Ammon's horn (tissue), 1 donor: Measurements from ENCODE around the gene EMCN.
"Not testable (repeated sequence)": the region's sequence is repeated elsewhere in the genome, so short reads cannot be mapped to it uniquely, and the experiment has no call there.

ENCODE experiments used
- DNase-seq: peaks from one replicate; pipeline ENCODE4 v3.0.0-alpha.2; 2016; ENCODE audit warnings: low spot score

EMCN gene, protein sequence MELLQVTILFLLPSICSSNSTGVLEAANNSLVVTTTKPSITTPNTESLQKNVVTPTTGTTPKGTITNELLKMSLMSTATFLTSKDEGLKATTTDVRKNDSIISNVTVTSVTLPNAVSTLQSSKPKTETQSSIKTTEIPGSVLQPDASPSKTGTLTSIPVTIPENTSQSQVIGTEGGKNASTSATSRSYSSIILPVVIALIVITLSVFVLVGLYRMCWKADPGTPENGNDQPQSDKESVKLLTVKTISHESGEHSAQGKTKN

GRCh38 chr4:100517864-100518341 lies at the start of gene EMCN:
Gene EMCN (minus strand): TSS chr4:100518022. CDS start chr4:100517914, 108 bp downstream.
- DNase-seq, result no peak

GRCh38 chr4:100566396-100566795 lies 48.6 kb upstream of the EMCN start:
- no peak for DNase-seq

GRCh38 chr4:100557306-100557705 lies 39.5 kb upstream of the EMCN start:
- no peak for DNase-seq

DNA sequence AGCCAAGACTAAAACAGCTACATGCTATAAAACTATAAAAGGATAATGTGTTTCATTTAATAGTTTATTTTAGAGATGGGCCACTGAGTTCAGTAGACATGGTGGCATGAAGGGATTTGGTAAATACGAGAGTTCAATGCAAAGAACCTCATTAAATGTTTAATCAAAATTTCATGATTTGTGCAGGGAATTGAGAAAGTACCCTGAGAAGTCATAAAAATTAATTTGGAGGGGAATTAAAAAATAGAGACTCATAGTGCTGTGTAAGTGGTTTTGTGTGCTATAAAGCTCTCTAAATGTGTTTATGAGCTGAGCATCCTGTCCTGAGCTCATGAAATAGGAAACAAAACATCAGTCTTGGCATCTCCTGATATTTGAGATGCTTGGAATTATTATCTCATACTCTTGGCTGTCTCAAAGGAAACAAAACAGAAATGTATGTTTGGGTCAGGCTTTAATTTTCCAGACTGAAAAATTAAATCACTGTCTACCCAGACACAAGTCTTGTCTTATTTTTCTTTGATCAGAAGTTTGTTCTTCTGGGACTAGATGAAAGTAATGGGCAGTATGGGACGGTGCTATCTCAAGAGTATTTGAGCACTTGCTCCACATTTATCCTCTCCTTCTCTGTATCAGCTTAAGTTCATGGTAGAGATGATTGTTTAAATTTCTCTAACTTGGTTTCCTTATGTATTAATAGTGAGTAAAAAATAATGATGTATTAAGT lies 38.0 kb upstream of the EMCN start:
- no peak for DNase-seq

DNA sequence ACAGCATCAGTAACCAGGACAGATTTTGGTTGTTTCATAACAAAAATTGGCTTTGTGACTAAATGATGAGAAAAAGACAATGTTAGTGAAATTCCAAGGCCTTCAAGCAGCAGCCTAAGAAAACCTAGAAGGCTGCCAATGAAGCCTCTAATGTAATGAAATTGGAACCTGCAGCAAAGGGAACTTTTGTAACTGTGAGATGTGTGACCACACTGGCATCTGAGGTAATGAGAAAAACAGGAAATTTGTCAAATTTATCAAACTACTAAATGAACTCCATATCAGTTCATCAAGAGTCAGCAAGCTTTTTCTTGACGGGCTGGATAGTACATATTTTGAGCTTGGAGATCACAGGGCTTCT lies 30.4 kb upstream of the EMCN start:
- DNase-seq, result no peak

DNA sequence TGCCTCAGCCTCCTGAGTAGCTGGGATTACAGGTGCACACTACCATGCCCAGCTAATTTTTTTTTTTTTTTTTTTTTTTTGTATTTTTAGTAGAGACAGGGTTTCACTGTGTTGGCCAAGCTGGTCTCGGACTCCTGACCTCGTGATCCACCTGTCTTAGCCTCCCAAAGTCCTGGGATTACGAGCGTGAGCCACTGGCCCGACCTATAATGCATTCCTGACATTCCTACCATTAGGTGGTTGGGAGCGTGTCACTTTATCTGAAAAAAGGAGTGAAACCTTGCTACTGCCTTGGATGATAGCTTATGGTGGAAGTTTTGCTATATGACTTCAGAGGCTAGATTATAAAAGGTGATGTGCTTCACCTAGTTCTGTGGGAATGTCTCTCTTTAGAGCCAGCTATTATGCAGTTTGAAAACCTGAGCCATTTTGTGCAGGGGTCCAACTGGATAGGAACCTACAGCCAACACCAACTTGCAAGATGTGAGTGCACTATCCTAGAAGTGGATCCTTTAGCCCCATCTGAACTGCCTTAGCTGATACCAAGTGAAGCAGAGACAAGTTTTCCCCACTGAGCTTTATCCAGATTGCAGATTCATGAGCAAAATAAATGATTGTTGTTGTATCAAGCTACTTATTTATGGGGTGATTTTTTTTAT lies 29.8 kb upstream of the EMCN start:
- no peak for DNase-seq

GRCh38 chr4:100545427-100545826 lies 27.6 kb upstream of the EMCN start:
- no peak for DNase-seq

DNA sequence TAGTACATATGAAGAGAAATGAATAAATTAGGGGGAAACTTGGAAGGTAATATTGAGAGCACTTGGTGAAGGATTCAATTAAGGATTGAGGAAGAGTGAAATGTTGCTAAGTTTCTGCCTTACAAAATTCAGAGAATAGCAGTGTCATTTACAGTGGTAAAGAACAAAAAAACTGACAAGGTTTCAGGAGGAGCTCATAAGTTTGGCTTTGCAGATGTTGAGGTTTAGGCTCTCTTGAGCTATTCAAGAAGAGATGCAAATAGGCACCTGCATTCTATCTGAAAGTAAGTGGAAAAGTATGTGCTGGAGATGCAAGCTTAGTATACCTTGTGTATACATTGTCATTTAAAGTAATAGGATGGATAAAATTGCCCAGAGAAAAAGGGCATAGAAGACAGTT lies 22.3 kb upstream of the EMCN start:
- no peak for DNase-seq

- DNase-seq, result no peak
These were observed 21.9 kb upstream of the EMCN start for GRCh38 chr4:100539706-100540105.

- no peak for DNase-seq
These were observed 15.9 kb upstream of the EMCN start for GRCh38 chr4:100533741-100534140.

GRCh38 chr4:100530161-100530560 lies 12.3 kb upstream of the EMCN start:
- not testable (repeated sequence) for DNase-seq

DNA sequence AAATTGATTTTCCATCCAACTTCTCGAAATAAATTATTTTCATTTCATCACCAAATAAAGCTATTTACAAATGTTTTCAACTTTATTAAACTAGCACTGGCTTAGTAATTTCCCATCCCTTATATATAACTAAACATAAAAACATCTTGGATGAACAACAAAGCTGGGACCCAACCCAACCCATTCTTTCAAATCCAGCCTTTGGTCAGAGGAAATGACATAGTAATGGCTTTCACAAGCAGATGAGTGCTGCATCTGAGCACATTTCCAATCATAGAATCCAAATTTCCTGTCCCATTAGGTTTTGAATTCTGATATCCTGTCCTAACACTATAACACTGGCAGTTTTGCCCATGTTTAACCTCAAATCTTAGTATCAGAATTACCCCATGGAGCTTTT lies 7.9 kb upstream of the EMCN start:
- no peak for DNase-seq

DNA sequence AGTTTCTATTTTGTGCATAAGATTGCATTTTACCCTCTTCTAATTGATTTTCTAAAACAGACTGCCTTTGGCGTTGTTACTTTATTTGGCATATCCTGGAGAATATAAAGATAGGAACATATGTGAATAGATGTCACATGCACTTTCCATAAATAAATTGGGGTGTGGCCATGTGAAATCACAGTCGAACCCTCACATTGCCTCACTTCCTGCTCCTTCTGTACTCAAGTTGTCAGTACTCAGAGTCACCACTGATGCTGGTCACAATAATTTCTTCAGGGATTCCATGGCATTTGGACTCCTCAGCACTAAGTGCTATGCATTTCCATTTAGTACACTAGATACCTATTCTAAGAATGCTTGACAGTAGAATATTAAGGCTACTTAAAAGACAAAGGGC lies 1.4 kb upstream of the EMCN start:
- no peak for DNase-seq

DNA sequence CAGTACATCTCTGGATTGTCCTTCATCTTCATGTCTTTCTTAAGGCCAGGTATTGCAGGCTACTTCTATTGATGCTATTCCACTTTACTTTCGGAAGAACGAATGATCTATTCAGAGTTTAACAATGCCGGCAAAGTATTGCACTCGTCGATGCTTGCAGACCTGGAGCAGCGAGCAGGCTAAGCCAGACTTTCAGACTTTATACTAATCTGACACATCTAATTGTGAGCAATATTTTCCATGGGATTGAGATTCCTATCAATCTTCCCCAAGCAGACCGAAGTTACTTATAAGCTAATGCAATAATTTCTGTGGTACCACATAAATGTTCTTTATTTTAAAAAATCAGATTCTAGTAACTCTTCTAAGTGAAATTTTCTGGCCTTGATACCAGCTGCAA lies 1.6 kb downstream of the EMCN start:
- DNase-seq, result no peak

DNA sequence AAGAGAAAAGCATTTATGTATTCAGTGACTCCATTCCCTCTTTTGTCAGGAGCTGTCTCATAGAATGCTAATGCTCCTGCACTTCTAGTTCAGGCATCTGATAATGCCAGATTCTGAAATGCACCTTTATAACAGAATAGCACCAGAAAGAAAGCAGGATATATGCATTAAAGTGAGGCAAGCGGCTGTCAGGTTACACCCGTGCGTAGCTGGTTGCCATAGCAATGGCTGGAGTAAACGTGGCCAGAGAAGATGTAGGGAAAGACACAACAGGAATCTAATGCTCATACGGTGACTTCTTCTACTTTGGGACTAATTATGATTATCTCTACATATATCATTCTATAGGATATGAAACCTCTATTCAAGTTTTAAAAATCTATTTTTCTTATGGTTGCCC lies 5.9 kb downstream of the EMCN start:
- DNase-seq, result no peak

- no peak for DNase-seq
These were observed 7.3 kb downstream of the EMCN start for GRCh38 chr4:100510551-100510950.

DNA sequence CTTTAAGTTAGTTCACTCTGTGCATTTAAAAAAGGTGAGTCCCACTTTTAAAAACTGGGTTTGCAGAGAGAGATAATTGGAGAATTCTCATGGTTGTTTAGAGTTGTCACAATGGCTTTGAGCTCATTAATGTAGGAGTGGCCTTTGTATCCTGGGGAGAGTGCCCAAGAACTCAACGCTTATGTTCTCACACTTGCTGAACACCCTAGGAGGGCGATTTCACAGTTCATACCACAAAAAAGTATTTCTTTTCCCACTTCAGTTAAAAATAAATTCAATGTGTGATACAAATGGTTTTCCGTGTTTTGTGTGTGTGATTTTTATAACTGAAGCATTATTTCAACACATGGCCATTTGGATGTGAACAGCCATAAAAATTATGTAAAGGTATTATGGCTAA lies 8.4 kb downstream of the EMCN start:
- DNase-seq, result no peak

DNA sequence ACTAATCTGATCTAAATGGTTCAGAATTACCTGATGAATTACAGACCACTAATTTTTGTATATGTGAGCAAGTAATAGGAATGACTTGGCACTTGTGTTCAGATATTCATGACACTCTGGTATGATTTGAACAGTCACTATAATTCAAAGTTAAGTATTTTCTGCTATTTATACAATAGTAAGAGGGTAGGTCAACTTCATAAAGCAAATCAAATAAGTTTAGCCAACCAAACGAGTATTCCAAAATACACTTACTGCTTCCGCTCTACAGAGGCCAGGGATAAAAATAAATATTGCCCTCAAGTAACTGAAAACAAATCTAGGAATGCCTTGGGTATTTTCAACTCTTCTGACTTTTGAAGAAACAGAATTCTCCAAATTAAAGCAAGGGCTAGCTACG lies 9.1 kb downstream of the EMCN start:
- DNase-seq, result no peak

DNA sequence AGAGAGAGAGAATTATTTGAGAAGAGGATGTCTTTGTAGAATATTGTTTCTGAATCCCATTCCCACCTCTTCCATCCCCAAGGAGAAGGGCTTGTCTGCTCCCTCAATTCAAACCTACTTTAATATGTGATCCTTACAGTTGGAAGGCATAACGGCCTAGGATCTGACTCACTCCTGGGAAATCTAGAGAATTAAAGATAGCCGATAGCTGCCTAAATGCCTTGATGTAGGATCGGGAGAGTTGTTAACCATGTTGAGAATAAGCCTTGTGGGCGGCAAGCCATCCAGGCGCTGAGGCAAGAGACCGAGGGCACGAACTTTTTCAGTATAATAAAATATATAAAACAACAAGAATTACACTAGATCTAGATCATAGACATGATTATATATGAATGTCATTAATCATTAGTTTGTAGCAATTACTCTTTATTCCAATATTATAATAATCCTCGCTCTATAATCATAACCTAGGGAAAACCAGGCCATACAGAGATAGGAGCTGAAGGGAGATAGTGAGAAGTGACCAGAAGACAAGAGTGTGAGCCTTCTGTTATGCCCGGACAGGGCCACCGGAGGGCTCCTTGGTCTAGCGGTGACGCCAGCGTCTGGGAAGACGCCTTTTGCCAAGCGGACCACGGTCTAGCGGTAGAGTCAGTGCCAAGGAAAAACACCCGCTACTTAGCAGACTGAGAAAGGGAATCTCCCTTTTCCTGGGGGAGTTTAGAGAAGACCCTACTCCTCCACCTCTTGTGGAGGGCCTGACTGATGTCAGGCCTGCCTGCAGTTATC lies 13.5 kb downstream of the EMCN start:
- DNase-seq, result no peak

DNA sequence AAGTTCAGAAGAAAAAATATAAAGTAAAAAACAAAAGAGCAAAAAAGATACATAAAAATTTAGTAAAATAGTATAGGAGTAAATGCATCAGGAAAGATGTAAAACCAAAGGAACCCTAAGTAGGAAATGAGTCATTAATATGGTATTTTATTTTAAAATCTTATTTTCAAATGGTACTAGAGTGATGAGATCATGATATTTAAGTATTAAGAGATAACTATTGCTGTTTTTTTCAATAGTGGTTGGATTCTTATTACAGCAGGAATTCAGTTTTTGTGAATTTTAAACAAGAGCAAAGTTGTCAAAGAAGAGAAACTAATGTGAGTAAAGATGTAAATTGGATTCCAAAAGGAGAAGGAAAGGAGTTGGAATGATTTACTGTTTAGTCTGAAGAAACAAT lies 20.0 kb downstream of the EMCN start:
- no peak for DNase-seq

GRCh38 chr4:100495074-100495473 lies 22.7 kb downstream of the EMCN start:
- no peak for DNase-seq

GRCh38 chr4:100494166-100494565 lies 23.7 kb downstream of the EMCN start:
- DNase-seq, result peak; percentile 12
